GM21390 (cell line): ENCODE measurements around the gene ADGRD2.

Source experiments
- ATAC-seq: cut with Tn5 transposase; IDR thresholded peaks from one replicate; pipeline ENCODE4 v1.9.1; 2021; ENCODE audit not compliant: unreplicated experiment

ADGRD2 gene

GRCh38 chr9:124436320-124436719 is 13.9 kb upstream of the ADGRD2 start:
- ATAC-seq, result no peak

GRCh38 chr9:124437086-124437485 is 13.2 kb upstream of the ADGRD2 start:
- ATAC-seq, result no peak

DNA sequence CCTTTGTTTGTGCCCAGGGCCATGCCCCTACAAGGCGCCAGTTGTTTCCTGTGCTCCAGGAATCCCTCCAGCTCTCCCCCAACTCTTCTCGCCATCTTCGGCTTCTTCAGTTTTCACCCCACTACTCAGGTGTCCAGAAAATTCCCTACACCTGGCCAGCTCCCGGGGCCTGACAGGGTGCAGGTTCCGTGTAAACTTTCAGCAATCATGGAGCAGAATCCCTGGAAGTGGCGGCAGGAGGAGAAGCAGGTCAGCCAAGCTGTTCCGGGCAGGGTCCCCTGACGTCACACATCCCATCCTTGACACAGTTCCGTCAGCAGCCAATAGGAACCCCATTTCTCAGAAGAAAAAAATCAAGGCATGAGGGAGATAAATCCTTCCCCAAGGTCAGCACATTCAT is 12.2 kb upstream of the ADGRD2 start:
- ATAC-seq, result no peak

- no peak for ATAC-seq
These were observed 11.2 kb upstream of the ADGRD2 start for GRCh38 chr9:124439086-124439485.

GRCh38 chr9:124439686-124440243 is 10.5 kb upstream of the ADGRD2 start:
- ATAC-seq, result no peak

DNA sequence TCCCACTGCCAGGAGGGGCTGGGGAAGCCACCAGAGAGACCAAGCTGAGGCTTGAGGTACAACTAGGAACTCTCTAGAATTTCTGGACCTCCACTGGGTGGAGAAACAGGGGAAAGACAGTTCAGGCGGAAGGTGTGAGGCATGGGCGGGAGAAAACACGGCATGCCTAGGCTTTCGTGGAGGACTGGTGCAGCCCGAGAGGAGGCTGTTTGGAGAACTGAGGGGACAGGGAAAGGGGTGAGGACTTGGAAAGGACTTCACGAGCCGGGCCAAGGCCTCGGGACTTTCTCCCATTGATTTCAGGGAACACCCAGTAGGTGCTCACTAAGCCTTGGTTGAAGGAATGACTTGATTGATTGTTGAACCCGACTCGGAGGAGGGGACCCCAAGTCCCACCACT is 9.5 kb upstream of the ADGRD2 start:
- ATAC-seq, result no peak

- no peak for ATAC-seq
These were observed 9.0 kb upstream of the ADGRD2 start for GRCh38 chr9:124441291-124441690.

- ATAC-seq, result no peak
These were observed 7.9 kb upstream of the ADGRD2 start for GRCh38 chr9:124442379-124442778.

- no peak for ATAC-seq
These were observed 7.4 kb upstream of the ADGRD2 start for GRCh38 chr9:124442826-124443225.

GRCh38 chr9:124443625-124444024 is 6.6 kb upstream of the ADGRD2 start:
- ATAC-seq, result no peak

GRCh38 chr9:124444166-124444565 is 6.1 kb upstream of the ADGRD2 start:
- ATAC-seq, result no peak

- ATAC-seq, result no peak
These were observed 3.0 kb upstream of the ADGRD2 start for GRCh38 chr9:124447297-124447661.

- no peak for ATAC-seq
These were observed 2.2 kb upstream of the ADGRD2 start for GRCh38 chr9:124448019-124448418.

DNA sequence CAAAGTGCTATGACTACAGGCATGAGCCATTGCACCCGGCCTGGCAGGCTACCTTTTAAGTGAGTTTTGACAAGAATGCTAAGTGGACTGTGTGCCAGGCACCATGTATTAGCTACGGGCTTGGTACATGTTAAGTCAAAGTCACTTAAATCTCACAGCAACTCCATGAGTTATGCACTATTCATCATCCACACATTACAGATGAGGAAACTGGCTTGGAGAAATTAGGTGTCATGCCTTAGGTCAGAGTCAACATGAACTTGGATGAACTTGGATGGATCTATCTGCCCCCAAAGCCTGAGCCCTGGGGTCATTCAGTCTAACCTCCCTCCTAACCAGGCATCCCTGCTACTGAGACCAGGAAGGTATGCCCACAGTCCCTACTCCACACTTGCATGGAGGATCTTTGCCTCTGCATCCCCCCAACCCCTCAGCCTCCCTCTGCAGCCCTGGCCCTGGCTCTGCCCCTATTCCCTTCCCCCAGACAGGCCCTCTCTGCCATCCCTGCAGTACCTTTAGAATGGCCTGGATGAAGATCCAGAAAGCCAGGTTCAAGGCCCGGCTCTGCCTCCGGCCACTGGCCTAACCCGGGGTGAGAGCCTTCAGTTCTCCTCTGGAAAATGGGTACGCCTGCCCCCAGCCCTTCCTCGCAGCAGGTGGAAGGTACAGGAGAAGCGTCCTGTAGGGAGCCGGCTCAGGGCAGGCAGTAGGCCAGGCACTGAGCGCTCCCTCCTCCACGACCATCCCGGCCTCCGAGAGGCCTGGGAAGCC is 685 bp upstream of the ADGRD2 start:
- no peak for ATAC-seq

GRCh38 chr9:124450931-124451661 is 845 bp downstream of the ADGRD2 start:
- ATAC-seq, result no peak

DNA sequence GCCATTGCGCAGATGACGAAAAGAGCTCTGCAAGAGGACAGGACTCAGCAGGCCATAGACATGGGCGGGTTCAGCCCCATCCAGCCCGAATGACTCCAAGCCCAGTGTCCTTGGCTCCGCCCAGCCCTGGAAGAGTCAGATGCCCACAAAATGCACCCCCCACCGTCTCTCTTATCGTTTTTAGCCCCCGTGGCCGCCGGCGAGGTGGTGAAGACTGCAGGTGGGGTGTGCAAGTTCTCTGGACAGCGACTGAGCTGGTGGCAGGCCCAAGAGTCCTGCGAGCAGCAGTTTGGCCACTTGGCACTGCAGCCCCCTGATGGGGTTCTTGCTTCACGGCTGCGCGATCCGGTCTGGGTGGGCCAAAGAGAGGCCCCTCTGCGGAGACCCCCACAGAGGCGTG is 2.1 kb downstream of the ADGRD2 start:
- ATAC-seq, result no peak

DNA sequence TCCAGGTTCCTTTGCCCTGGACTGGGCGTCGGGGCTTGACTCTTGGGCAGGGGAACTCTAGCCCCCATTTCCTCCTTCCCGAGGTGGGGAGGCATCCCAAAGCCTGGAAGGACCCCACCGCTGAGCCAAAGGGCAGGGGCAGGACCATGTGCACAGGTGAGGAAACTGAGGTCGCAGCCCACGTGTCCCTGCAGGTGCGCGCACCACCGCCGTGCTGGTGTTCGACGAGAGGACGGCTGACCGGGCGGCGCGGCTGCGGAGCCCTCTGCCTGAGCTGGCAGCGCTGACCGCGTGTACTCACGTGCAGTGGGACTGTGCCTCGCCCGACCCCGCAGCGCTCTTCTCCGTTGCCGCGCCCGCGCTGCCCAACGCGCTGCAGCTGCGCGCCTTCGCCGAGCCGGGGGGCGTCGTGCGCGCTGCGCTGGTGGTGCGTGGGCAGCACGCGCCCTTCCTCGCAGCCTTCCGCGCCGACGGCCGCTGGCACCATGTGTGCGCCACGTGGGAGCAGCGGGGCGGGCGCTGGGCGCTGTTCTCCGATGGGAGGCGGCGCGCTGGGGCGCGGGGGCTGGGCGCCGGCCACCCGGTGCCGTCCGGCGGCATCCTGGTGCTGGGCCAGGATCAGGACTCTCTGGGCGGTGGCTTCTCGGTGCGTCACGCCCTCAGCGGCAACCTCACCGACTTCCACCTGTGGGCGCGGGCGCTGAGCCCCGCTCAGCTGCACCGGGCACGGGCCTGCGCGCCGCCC is 2.8 kb downstream of the ADGRD2 start:
- no peak for ATAC-seq

DNA sequence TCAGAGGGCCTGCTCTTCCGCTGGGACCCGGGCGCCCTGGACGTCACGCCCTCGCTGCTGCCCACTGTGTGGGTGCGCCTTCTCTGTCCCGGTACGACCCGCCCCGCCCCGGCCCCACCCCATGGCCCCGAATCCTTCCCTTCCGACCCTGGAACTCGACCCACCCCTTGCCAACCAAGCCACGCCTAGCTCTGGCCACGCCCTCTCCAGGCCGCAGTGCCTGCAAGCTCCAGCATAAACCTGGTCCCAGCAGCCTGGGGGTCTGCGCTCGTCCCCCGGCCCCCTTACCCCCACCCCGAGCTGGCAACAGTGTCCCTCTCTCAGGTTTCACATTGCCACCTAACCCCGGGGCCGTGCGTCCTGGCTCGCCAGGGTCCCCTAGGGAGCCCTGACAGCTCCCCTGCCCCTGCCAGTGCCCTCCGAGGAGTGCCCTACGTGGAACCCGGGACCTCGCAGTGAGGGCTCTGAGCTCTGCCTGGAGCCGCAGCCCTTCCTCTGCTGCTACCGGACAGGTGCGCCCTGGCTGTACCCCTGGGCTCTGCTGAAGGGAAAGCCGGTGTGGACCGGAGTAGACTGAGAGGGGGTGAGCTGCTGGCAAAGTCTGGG is 3.4 kb downstream of the ADGRD2 start:
- no peak for ATAC-seq

DNA sequence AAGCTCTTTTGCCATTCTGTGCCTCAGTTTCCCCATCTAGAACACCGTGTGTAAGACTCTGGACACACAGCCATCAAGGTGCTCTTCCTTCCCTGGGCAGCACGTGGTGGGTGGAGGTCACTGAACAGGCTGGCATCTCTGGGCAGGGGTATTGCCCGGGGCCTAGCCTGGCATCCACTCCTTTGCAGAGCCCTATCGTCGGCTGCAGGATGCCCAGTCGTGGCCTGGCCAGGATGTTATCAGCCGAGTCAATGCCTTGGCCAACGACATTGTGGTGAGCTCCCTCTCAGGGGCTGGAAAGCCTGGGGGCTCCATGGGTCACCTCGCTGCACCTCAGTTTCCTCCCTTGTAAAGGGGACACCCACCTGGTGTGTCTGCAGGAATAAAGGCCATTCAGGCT is 4.0 kb downstream of the ADGRD2 start:
- ATAC-seq, result no peak

- ATAC-seq, result no peak
These were observed 4.7 kb downstream of the ADGRD2 start for GRCh38 chr9:124454791-124455443.

- ATAC-seq, result no peak
These were observed 5.6 kb downstream of the ADGRD2 start for GRCh38 chr9:124455820-124456219.
